ENCODE measurements around the gene KATNAL1.

Gene KATNAL1

DNA sequence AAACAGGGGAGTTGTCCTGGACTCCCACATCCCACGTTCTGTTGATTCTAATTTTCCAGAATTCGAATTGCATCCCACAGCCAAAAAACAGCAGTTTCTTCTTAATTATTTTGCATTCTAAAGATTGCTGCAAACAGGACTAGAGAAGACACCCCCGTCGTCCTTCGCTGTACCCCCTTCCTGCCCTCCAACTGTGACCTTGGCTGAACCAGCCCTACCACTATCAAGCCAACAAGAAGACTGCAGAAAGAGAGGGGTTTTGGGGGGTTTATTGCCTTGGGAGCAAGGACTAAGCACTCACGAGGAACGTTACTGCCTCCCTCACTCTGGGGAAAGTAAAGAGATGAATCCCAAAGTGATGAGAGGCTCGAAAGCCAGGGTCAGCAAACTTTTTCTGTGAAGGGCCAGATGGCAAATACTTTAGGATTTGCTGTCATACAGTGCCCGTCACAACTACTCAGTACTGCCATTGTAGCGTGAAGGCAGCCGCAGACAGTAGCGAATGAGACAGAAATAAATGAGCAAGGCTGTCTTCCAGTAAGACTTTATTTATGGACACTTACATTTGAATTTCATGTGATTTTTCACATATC, 32.5 kb upstream of the KATNAL1 start:
- no peak for TF ChIP-seq CTCF (IDR thresholded peaks at IDR 0.05; ENCODE audit: low read length, missing control alignments)
- H3K4me3 ChIP-seq (replicated peaks; ENCODE audit: low read depth, low read length): no peak overlapping the region
- DNase-seq (ENCODE audit: low read depth): peak; percentile 21

GRCh38 chr13:30338952-30339351, 31.6 kb upstream of the KATNAL1 start:
- TF ChIP-seq CTCF (IDR thresholded peaks at IDR 0.05; ENCODE audit: low read length, missing control alignments): no peak
- no peak overlapping the region for H3K4me3 ChIP-seq (replicated peaks; ENCODE audit: low read depth, low read length)
- DNase-seq (ENCODE audit: low read depth): no peak

GRCh38 chr13:30338331-30338851, 31.0 kb upstream of the KATNAL1 start:
- DNase-seq (ENCODE audit: low read depth): no peak
- no peak overlapping the region for H3K4me3 ChIP-seq (replicated peaks; ENCODE audit: low read depth, low read length)
- TF ChIP-seq CTCF (IDR thresholded peaks at IDR 0.05; ENCODE audit: low read length, missing control alignments): no peak

DNA sequence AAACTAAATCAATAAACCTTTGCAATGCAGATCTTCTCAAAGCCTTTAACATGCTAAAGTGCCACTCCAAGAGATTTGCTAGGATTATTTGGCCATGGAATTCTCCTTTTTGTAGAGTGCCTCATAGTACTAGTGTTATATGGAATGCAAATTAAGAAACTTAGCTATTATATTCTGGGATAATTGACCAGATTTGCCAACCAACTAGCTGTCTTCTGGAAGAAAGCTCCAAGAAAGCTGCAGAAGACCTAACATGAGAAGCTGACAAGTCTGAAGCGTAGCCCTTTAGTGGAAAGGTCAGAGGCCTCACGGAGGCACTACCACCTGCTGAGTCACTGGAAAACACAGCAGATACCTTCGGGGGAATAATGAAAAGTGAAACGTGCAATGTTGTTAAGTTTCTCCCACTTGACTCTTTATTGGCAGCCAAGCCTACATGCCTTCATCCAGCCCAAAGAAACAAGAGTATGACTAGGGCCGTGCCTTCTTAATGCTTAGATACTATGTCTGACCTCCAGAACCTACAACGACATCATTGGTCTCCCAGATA, 29.8 kb upstream of the KATNAL1 start:
- no peak for DNase-seq (ENCODE audit: low read depth)
- no peak overlapping the region for H3K4me3 ChIP-seq (replicated peaks; ENCODE audit: low read depth, low read length)
- no peak for TF ChIP-seq CTCF (IDR thresholded peaks at IDR 0.05; ENCODE audit: low read length, missing control alignments)

- no peak overlapping the region for H3K4me3 ChIP-seq (replicated peaks; ENCODE audit: low read depth, low read length)
- DNase-seq (ENCODE audit: low read depth): peak; percentile 39
- peak; percentile 46 for TF ChIP-seq CTCF (IDR thresholded peaks at IDR 0.05; ENCODE audit: low read length, missing control alignments)
Measured at GRCh38 chr13:30334663-30335386, 27.5 kb upstream of the KATNAL1 start.

DNA sequence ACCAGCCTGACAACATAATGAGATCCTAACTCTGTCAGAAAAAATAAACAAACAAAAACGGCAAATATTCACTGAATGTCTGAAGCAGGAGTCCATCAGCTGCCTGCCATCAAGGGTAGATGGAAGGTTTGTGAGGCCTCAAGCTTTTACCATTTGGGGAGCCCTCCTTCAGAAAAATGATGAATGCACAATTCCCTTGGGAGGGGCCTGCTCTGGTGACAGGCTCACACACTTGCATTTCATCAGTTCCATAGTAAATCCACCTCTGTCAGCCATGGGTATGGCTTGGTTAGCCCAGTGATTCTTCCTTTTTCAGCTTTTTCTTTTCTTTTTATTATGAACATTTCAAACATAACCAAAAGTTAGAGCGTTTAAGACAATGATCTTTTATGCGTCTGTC, 26.3 kb upstream of the KATNAL1 start:
- no peak overlapping the region for H3K4me3 ChIP-seq (replicated peaks; ENCODE audit: low read depth, low read length)
- no peak for TF ChIP-seq CTCF (IDR thresholded peaks at IDR 0.05; ENCODE audit: low read length, missing control alignments)
- DNase-seq (ENCODE audit: low read depth): no peak

Measured in fibroblast of pulmonary artery (primary cell).